Type B pancreatic cell (in vitro differentiated cells): ENCODE results near the gene OXNAD1. TPM values are rescaled to one million over a fixed set of nuclear protein-coding genes. Genes with fewer than 3 reads are reported as not detected.

Experiments used
- DNase-seq: peaks from one replicate; pipeline ENCODE4 v3.0.0; 2021; ENCODE audit warnings: mixed read lengths; ENCODE audit not compliant: unreplicated experiment; ENCODE audit errors: extremely low spot score
- H3K27ac Mint-ChIP-seq: 2 replicates; pipeline ENCODE4 v1.8.0; 2021; ENCODE audit warnings: mild to moderate bottlenecking, mixed read lengths
- H3K27me3 Mint-ChIP-seq: 2 replicates; pipeline ENCODE4 v1.8.0; 2021; ENCODE audit warnings: mixed read lengths
- H3K36me3 Mint-ChIP-seq: 2 replicates; pipeline ENCODE4 v1.8.0; 2021; ENCODE audit warnings: mixed read lengths
- H3K4me1 Mint-ChIP-seq: one replicate; pipeline ENCODE4 v1.8.0; 2021; ENCODE audit warnings: mixed read lengths; ENCODE audit not compliant: unreplicated experiment
- H3K4me3 Mint-ChIP-seq: 2 replicates; pipeline ENCODE4 v1.8.0; 2021; ENCODE audit warnings: mild to moderate bottlenecking, mixed read lengths
- H3K9me3 Mint-ChIP-seq: 2 replicates; pipeline ENCODE4 v1.8.0; 2021; ENCODE audit warnings: mixed read lengths
- total RNA-seq: library from RNA; stranded (reverse); gene quantifications from 2 replicates; pipeline ENCODE4 v1.2.1, GENCODE V29; 2021; ENCODE audit warnings: low replicate concordance
- TF ChIP-seq, protein P1 (sequence below): fragments of 200-600 bp; sonication (generic); conservative IDR thresholded peaks from 2 replicates; pipeline ENCODE4 v1.5.0; 2021; ENCODE audit warnings: antibody characterized with exemption, mild to moderate bottlenecking

OXNAD1 gene
- total RNA-seq, 1 donor from 2014 or later = 16.0 TPM

GRCh38 chr3:16295298-16295890 is 30.4 kb downstream of the OXNAD1 start:
- H3K36me3 Mint-ChIP-seq = peaks cover 52% of the 10 kb centered on the region
- no peaks in the 10 kb centered on the region for H3K4me1 Mint-ChIP-seq
- H3K4me3 Mint-ChIP-seq = no peak overlapping the region
- TF ChIP-seq, protein P1, sequence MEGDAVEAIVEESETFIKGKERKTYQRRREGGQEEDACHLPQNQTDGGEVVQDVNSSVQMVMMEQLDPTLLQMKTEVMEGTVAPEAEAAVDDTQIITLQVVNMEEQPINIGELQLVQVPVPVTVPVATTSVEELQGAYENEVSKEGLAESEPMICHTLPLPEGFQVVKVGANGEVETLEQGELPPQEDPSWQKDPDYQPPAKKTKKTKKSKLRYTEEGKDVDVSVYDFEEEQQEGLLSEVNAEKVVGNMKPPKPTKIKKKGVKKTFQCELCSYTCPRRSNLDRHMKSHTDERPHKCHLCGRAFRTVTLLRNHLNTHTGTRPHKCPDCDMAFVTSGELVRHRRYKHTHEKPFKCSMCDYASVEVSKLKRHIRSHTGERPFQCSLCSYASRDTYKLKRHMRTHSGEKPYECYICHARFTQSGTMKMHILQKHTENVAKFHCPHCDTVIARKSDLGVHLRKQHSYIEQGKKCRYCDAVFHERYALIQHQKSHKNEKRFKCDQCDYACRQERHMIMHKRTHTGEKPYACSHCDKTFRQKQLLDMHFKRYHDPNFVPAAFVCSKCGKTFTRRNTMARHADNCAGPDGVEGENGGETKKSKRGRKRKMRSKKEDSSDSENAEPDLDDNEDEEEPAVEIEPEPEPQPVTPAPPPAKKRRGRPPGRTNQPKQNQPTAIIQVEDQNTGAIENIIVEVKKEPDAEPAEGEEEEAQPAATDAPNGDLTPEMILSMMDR = no peak
- no peak overlapping the region for H3K27ac Mint-ChIP-seq
- H3K9me3 Mint-ChIP-seq = no peaks in the 10 kb centered on the region
- H3K27me3 Mint-ChIP-seq = no peaks in the 10 kb centered on the region
- DNase-seq = no peak

DNA sequence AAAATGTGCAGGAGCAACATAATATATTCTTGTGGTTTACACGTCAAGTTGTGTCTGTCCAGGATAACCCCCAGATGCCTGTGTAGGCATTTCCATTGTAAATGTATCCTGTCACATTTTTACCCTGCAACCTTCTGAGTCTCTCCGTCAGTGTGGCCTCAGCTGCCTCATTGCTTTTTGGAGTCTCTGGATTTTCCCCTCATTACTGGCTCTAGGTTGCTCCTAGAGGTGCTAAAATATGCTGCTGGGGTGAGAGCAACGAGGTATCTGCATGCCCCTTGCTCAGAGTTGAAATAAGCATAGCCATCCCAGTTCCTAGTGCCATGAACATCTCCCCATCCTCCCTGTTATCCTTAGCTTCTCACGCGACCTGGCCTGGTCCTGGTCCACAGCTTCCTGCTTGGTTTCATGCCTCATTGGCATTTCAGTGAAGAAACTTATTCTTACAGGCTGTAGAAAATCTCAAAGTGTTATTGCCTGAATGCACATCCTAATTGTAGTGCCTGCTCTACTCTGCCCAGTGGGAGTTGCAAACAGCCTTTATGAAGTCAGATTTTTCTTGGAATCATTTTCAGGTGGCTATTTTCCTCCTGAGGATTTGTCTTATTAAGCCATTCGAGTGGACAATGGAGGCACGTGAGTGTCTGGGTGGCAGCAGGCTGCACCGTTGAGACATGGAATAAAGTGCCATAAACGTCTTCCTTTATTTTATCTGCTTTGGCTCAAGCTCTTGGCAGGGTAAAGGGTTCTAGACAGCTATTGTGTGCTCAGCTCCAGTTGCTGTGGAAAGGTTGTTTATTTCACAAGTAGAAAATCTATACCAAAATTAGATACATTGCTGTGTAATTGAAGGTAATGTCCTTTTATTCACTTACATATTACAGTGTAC is 33.2 kb downstream of the OXNAD1 start:
- no peaks in the 10 kb centered on the region for H3K9me3 Mint-ChIP-seq
- H3K27ac Mint-ChIP-seq = no peak overlapping the region
- TF ChIP-seq, protein P1 = no peak
- peaks cover 51% of the 10 kb centered on the region for H3K36me3 Mint-ChIP-seq
- no peak for DNase-seq
- no peak overlapping the region for H3K4me3 Mint-ChIP-seq
- H3K4me1 Mint-ChIP-seq = peaks cover 12% of the 10 kb centered on the region
- H3K27me3 Mint-ChIP-seq = no peaks in the 10 kb centered on the region

DNA sequence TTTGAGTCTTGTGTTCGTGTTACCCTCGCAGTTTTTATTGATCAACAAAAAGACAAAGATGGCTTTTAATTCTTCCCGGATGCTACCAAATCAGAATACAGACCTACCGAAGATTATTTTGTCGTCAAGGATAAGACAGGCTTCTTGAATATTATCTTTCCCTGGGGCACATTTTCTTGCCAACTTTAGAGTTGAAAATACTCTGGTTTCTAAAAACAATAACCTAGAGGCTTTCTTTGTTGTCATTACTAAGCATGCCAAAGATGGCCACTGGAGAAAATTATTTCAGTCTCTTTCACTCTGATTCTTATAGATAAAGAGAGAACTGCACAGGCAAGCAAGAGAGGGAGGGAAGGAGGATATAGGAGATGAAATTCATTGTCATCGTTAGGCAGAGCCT is 33.9 kb downstream of the OXNAD1 start:
- no peak for DNase-seq
- no peaks in the 10 kb centered on the region for H3K27me3 Mint-ChIP-seq
- H3K4me3 Mint-ChIP-seq = no peak overlapping the region
- H3K27ac Mint-ChIP-seq = no peak overlapping the region
- peaks cover 12% of the 10 kb centered on the region for H3K4me1 Mint-ChIP-seq
- TF ChIP-seq, protein P1 = no peak
- peaks cover 49% of the 10 kb centered on the region for H3K36me3 Mint-ChIP-seq
- H3K9me3 Mint-ChIP-seq = no peaks in the 10 kb centered on the region

DNA sequence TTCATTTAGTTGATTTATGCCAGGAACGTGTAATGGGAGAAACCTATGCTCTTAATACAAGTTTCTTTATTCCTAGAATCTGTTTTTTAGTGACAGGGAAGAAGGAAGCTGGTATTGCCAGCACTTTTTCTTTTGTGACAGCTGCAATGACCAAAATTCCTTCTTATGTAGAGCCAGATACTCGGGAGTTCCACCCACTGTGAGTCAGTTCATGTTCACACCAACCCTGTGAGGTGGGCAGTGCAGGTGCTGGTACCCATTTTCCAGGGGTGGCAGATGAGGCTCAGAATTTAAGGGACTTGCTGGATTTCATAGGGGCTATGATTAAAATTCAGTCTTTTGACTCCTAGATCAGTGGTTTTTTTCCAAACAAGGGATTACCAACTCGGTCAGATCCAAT is 34.7 kb downstream of the OXNAD1 start:
- H3K27me3 Mint-ChIP-seq = no peaks in the 10 kb centered on the region
- no peak for DNase-seq
- no peak overlapping the region for H3K4me3 Mint-ChIP-seq
- TF ChIP-seq, protein P1 = no peak
- no peaks in the 10 kb centered on the region for H3K9me3 Mint-ChIP-seq
- peaks cover 12% of the 10 kb centered on the region for H3K4me1 Mint-ChIP-seq
- H3K36me3 Mint-ChIP-seq = peaks cover 53% of the 10 kb centered on the region
- H3K27ac Mint-ChIP-seq = no peak overlapping the region

- Mint-ChIP-seq H3K9me3 (no peaks in the 10 kb centered on the region), H3K27me3 (no peaks in the 10 kb centered on the region), H3K27ac (no peak overlapping the region), H3K4me1 (peaks cover 12% of the 10 kb centered on the region), H3K4me3 (no peak overlapping the region), H3K36me3 (peaks cover 53% of the 10 kb centered on the region)
- DNase-seq = no peak
- TF ChIP-seq, protein P1 = no peak
These were observed 35.3 kb downstream of the OXNAD1 start for GRCh38 chr3:16300307-16300706.
